ENCODE results near the gene RTP5. TPM values are rescaled to one million over a fixed set of nuclear protein-coding genes. Genes with fewer than 3 reads are reported as not detected.

RTP5 gene
- total RNA-seq, 1 donor from 2014 or later = not detected

GRCh38 chr2:241909769-241910168 lies 40.2 kb downstream of the RTP5 start:
- TF ChIP-seq CTCF (IDR thresholded peaks at IDR 0.05; ENCODE audit: insufficient read depth, low read depth, low read length) (no peak), EZH2 (IDR thresholded peaks at IDR 0.05; ENCODE audit: insufficient read depth, low read length) (no peak)
- Mint-ChIP-seq H3K4me1 (ENCODE audit: low read depth, unreplicated experiment) (peaks cover 1% of the 10 kb centered on the region), H3K27ac (ENCODE audit: unreplicated experiment) (no peak overlapping the region), H3K27me3 (ENCODE audit: low read depth, unreplicated experiment) (peaks cover 36% of the 10 kb centered on the region), H3K9me3 (ENCODE audit: unreplicated experiment) (no peaks in the 10 kb centered on the region), H3K36me3 (ENCODE audit: low read depth, unreplicated experiment) (peaks cover 4% of the 10 kb centered on the region), H3K4me3 (ENCODE audit: unreplicated experiment) (no peak overlapping the region)
- no peak overlapping the region for H3K27ac ChIP-seq (ENCODE audit: low read depth, low read length)
- H3K9me3 ChIP-seq (ENCODE audit: insufficient read depth, low read depth, low read length) = peaks cover 3% of the 10 kb centered on the region
- DNase-seq (ENCODE audit: low read depth) (no peak), FAIRE-seq (no peak)
- no peaks in the 10 kb centered on the region for H4K20me1 ChIP-seq (ENCODE audit: insufficient read depth, low read length)
- no peak overlapping the region for H3K9ac ChIP-seq (ENCODE audit: low read length)
- H3K4me3 ChIP-seq (ENCODE audit: insufficient read depth, low read depth, low read length) = no peak overlapping the region
- H3K27me3 ChIP-seq (ENCODE audit: insufficient read depth, low read length) = no peaks in the 10 kb centered on the region
- H3K36me3 ChIP-seq (ENCODE audit: insufficient read depth, low read length) = no peaks in the 10 kb centered on the region
- H3K4me1 ChIP-seq (ENCODE audit: insufficient read depth, low read length) = no peaks in the 10 kb centered on the region
- no peak overlapping the region for H3K4me2 ChIP-seq (ENCODE audit: low read length)
- no peaks in the 10 kb centered on the region for H3K79me2 ChIP-seq (ENCODE audit: insufficient read depth, low read length)
- H2AFZ ChIP-seq (ENCODE audit: low read depth, low read length) = no peak overlapping the region

- Histone ChIP-seq H3K4me3 (ENCODE audit: insufficient read depth, low read depth, low read length) (no peak overlapping the region), H3K4me1 (ENCODE audit: insufficient read depth, low read length) (no peaks in the 10 kb centered on the region), H3K4me2 (ENCODE audit: low read length) (no peak overlapping the region), H3K9me3 (ENCODE audit: insufficient read depth, low read depth, low read length) (peaks cover 3% of the 10 kb centered on the region), H3K27ac (ENCODE audit: low read depth, low read length) (no peak overlapping the region), H3K79me2 (ENCODE audit: insufficient read depth, low read length) (no peaks in the 10 kb centered on the region), H3K36me3 (ENCODE audit: insufficient read depth, low read length) (no peaks in the 10 kb centered on the region), H3K27me3 (ENCODE audit: insufficient read depth, low read length) (no peaks in the 10 kb centered on the region), H2AFZ (ENCODE audit: low read depth, low read length) (no peak overlapping the region), H3K9ac (ENCODE audit: low read length) (no peak overlapping the region), H4K20me1 (ENCODE audit: insufficient read depth, low read length) (no peaks in the 10 kb centered on the region)
- Mint-ChIP-seq H3K27me3 (ENCODE audit: low read depth, unreplicated experiment) (peaks cover 26% of the 10 kb centered on the region), H3K4me3 (ENCODE audit: unreplicated experiment) (no peak overlapping the region), H3K9me3 (ENCODE audit: unreplicated experiment) (no peaks in the 10 kb centered on the region), H3K36me3 (ENCODE audit: low read depth, unreplicated experiment) (peaks cover 4% of the 10 kb centered on the region), H3K27ac (ENCODE audit: unreplicated experiment) (no peak overlapping the region), H3K4me1 (ENCODE audit: low read depth, unreplicated experiment) (peaks cover 1% of the 10 kb centered on the region)
- no peak for TF ChIP-seq CTCF (IDR thresholded peaks at IDR 0.05; ENCODE audit: insufficient read depth, low read depth, low read length)
- TF ChIP-seq EZH2 (IDR thresholded peaks at IDR 0.05; ENCODE audit: insufficient read depth, low read length) = no peak
- DNase-seq (ENCODE audit: low read depth) (no peak), FAIRE-seq (no peak)
Measured at GRCh38 chr2:241910604-241911520, 41.3 kb downstream of the RTP5 start.

GRCh38 chr2:241911551-241911950 lies 42.0 kb downstream of the RTP5 start:
- H3K27ac Mint-ChIP-seq (ENCODE audit: unreplicated experiment) = no peak overlapping the region
- no peak overlapping the region for H2AFZ ChIP-seq (ENCODE audit: low read depth, low read length)
- no peaks in the 10 kb centered on the region for H4K20me1 ChIP-seq (ENCODE audit: insufficient read depth, low read length)
- TF ChIP-seq EZH2 (IDR thresholded peaks at IDR 0.05; ENCODE audit: insufficient read depth, low read length) (no peak), CTCF (IDR thresholded peaks at IDR 0.05; ENCODE audit: insufficient read depth, low read depth, low read length) (no peak)
- peaks cover 4% of the 10 kb centered on the region for H3K9me3 Mint-ChIP-seq (ENCODE audit: unreplicated experiment)
- no peak overlapping the region for H3K4me2 ChIP-seq (ENCODE audit: low read length)
- DNase-seq (ENCODE audit: low read depth) (no peak), FAIRE-seq (no peak)
- H3K4me1 ChIP-seq (ENCODE audit: insufficient read depth, low read length) = no peaks in the 10 kb centered on the region
- H3K36me3 ChIP-seq (ENCODE audit: insufficient read depth, low read length) = no peaks in the 10 kb centered on the region
- H3K9ac ChIP-seq (ENCODE audit: low read length) = no peak overlapping the region
- H3K36me3 Mint-ChIP-seq (ENCODE audit: low read depth, unreplicated experiment) = peaks cover 4% of the 10 kb centered on the region
- no peak overlapping the region for H3K27ac ChIP-seq (ENCODE audit: low read depth, low read length)
- no peaks in the 10 kb centered on the region for H3K79me2 ChIP-seq (ENCODE audit: insufficient read depth, low read length)
- H3K4me3 ChIP-seq (ENCODE audit: insufficient read depth, low read depth, low read length) = no peak overlapping the region
- peaks cover 1% of the 10 kb centered on the region for H3K4me1 Mint-ChIP-seq (ENCODE audit: low read depth, unreplicated experiment)
- H3K27me3 ChIP-seq (ENCODE audit: insufficient read depth, low read length) = no peaks in the 10 kb centered on the region
- H3K27me3 Mint-ChIP-seq (ENCODE audit: low read depth, unreplicated experiment) = peaks cover 26% of the 10 kb centered on the region
- peaks cover 3% of the 10 kb centered on the region for H3K9me3 ChIP-seq (ENCODE audit: insufficient read depth, low read depth, low read length)
- H3K4me3 Mint-ChIP-seq (ENCODE audit: unreplicated experiment) = no peak overlapping the region
